Measurements from ENCODE around the gene WDR35.
"Not testable (repeated sequence)": the region's sequence is repeated elsewhere in the genome, so short reads cannot be mapped to it uniquely, and the experiment has no call there.

The WDR35 gene

GRCh38 chr2:19893520-19894133 is 96.3 kb downstream of the WDR35 start:
- TF ChIP-seq CTCF (IDR thresholded peaks at IDR 0.05; ENCODE audit: low read depth, low read length, missing control alignments): no peak
- no peak overlapping the region for H3K4me3 ChIP-seq (ENCODE audit: low read depth, low read length)
- no peak for DNase-seq (ENCODE audit: low read depth)
- in situ Hi-C loops (cut with HindIII; ENCODE audit: low sequenced_read_pairs): no loop called here

GRCh38 chr2:19891971-19892370 is 97.9 kb downstream of the WDR35 start:
- in situ Hi-C loops (cut with HindIII; ENCODE audit: low sequenced_read_pairs): not testable (repeated sequence)

GRCh38 chr2:19890104-19890503 is 99.8 kb downstream of the WDR35 start:
- no peak for TF ChIP-seq CTCF (IDR thresholded peaks at IDR 0.05; ENCODE audit: low read depth, low read length, missing control alignments)
- H3K4me3 ChIP-seq (ENCODE audit: low read depth, low read length): no peak overlapping the region
- in situ Hi-C loops (cut with HindIII; ENCODE audit: low sequenced_read_pairs): no loop called here
- DNase-seq (ENCODE audit: low read depth): no peak

More at GRCh38 chr2:19891971-19892370, 97.9 kb downstream of the WDR35 start:
- not testable (repeated sequence) for H3K4me3 ChIP-seq (ENCODE audit: low read depth, low read length); DNase-seq (ENCODE audit: low read depth)

GRCh38 chr2:19888831-19889230 is 101.1 kb downstream of the WDR35 start:
- no peak for DNase-seq (ENCODE audit: low read depth)
- H3K4me3 ChIP-seq (ENCODE audit: low read depth, low read length): no peak overlapping the region
- in situ Hi-C loops (cut with HindIII; ENCODE audit: low sequenced_read_pairs): no loop called here
- no peak for TF ChIP-seq CTCF (IDR thresholded peaks at IDR 0.05; ENCODE audit: low read depth, low read length, missing control alignments)

- TF ChIP-seq CTCF (IDR thresholded peaks at IDR 0.05; ENCODE audit: low read depth, low read length, missing control alignments): no peak
- H3K4me3 ChIP-seq (ENCODE audit: low read depth, low read length): no peak overlapping the region
- in situ Hi-C loops (cut with HindIII; ENCODE audit: low sequenced_read_pairs): no loop called here
- DNase-seq (ENCODE audit: low read depth): no peak
Observed at GRCh38 chr2:19887510-19887909, 102.4 kb downstream of the WDR35 start.

- in situ Hi-C loops (cut with HindIII; ENCODE audit: low sequenced_read_pairs): no loop called here
- TF ChIP-seq CTCF (IDR thresholded peaks at IDR 0.05; ENCODE audit: low read depth, low read length, missing control alignments): no peak
- H3K4me3 ChIP-seq (ENCODE audit: low read depth, low read length): no peak overlapping the region
- DNase-seq (ENCODE audit: low read depth): no peak
Observed at GRCh38 chr2:19886261-19886660, 103.6 kb downstream of the WDR35 start.

- in situ Hi-C loops (cut with HindIII; ENCODE audit: low sequenced_read_pairs): no loop called here
- TF ChIP-seq CTCF (IDR thresholded peaks at IDR 0.05; ENCODE audit: low read depth, low read length, missing control alignments): no peak
- H3K4me3 ChIP-seq (ENCODE audit: low read depth, low read length): no peak overlapping the region
- DNase-seq (ENCODE audit: low read depth): no peak
Observed at GRCh38 chr2:19885791-19886190, 104.1 kb downstream of the WDR35 start.

All from astrocyte of the cerebellum (primary cell).